GM23338 (cell line): ENCODE measurements around the gene SYT7. TPM values are rescaled to one million over a fixed set of nuclear protein-coding genes. Genes with fewer than 3 reads are reported as not detected.

Source experiments
- microRNA counts: library from miRNA; unstranded; fragments of <30 nt; microRNA quantifications from one replicate; lab custom pipeline; 2017
- microRNA-seq: library from miRNA; unstranded; fragments of <30 nt; microRNA quantifications from one replicate; pipeline ENCODE4, GENCODE V29; 2017
- polyA plus RNA-seq: library from polyadenylated mRNA; unstranded; fragments of >200 nt; fragmentation: Nextera tagmentation; extraction: Ambion mirVana; gene quantifications from 2 replicates; pipeline ENCODE4 v1.2.1, GENCODE V29; 2016
- small RNA-seq: library from RNA; depleted of rRNA; stranded (forward); fragments of <200 nt; gene quantifications from one replicate; pipeline ENCODE3, GENCODE V24; 2014; ENCODE audit warnings: low replicate concordance
- total RNA-seq: library from RNA; depleted of rRNA; stranded (reverse); fragments of >200 nt; shearing (Covaris generic); gene quantifications from 2 replicates; pipeline ENCODE4 v1.2.3, GENCODE V29; 2014; rRNA removed

Gene SYT7
- total and polyA plus RNA-seq, 2 experiments from 2014 or later = 1.6 to 10.3 TPM

MicroRNA genes within 50 kb of the gene (microRNA counts, 767-probe panel; counts per million panel counts)
- microRNA hsa-miR-4488 (lab: Ali Mortazavi, UCI) = 3,097 counts per million, percentile 8 among the panel's probes with 10 or more counts

Small RNA genes within 50 kb of the gene (microRNA-seq; reads per million reads assigned to microRNA genes)
- not detected for gene MIR4488

Small RNA genes within 50 kb of the gene (small RNA-seq; reads per million reads assigned to genes)
- gene MIR4488 = not detected

Other genes starting within 250 kb of the SYT7 start
- gene DDB1, start 248.0 kb downstream of the SYT7 start, total RNA-seq = 282 and 292 TPM in 2 replicates
- gene DDB1, start 248.0 kb downstream of the SYT7 start, polyA plus RNA-seq = 102 and 109 TPM in 2 replicates
- gene TKFC, start 247.8 kb downstream of the SYT7 start, total RNA-seq = 27.0 and 46.9 TPM in 2 replicates
- gene TKFC, start 247.8 kb downstream of the SYT7 start, polyA plus RNA-seq = 21.1 and 21.7 TPM in 2 replicates
- gene CYB561A3, start 219.2 kb downstream of the SYT7 start, total RNA-seq = 20.9 and 30.8 TPM in 2 replicates
- gene CYB561A3, start 219.2 kb downstream of the SYT7 start, polyA plus RNA-seq = 7.8 and 9.8 TPM in 2 replicates
- gene TMEM138, start 218.7 kb downstream of the SYT7 start, total RNA-seq = 26.9 and 30.2 TPM in 2 replicates
- gene TMEM138, start 218.7 kb downstream of the SYT7 start, polyA plus RNA-seq = 32.1 and 37.0 TPM in 2 replicates
- gene TMEM216, start 188.5 kb downstream of the SYT7 start, total RNA-seq = 23.4 and 28.8 TPM in 2 replicates
- 23.5 and 26.1 TPM in 2 replicates for gene TMEM216, start 188.5 kb downstream of the SYT7 start, polyA plus RNA-seq
- gene CPSF7, start 151.1 kb downstream of the SYT7 start, total RNA-seq = 60.6 and 72.0 TPM in 2 replicates
- 27.4 and 30.6 TPM in 2 replicates for gene CPSF7, start 151.1 kb downstream of the SYT7 start, polyA plus RNA-seq
- 37.6 and 57.0 TPM in 2 replicates for gene SDHAF2, start 151.0 kb downstream of the SYT7 start, total RNA-seq
- 53.8 and 55.0 TPM in 2 replicates for gene SDHAF2, start 151.0 kb downstream of the SYT7 start, polyA plus RNA-seq
- 0.08 and 1.6 TPM in 2 replicates for gene LRRC10B, start 72.3 kb downstream of the SYT7 start, total RNA-seq
- 0.35 and 0.47 TPM in 2 replicates for gene LRRC10B, start 72.3 kb downstream of the SYT7 start, polyA plus RNA-seq
- 1.3 and 2.5 TPM in 2 replicates for gene DAGLA, start 99.3 kb upstream of the SYT7 start, total RNA-seq
- 0.52 and 0.55 TPM in 2 replicates for gene DAGLA, start 99.3 kb upstream of the SYT7 start, polyA plus RNA-seq
- 5.0 and 5.5 TPM in 2 replicates for gene MYRF, start 171.6 kb upstream of the SYT7 start, total RNA-seq
- 1.9 and 2.2 TPM in 2 replicates for gene MYRF, start 171.6 kb upstream of the SYT7 start, polyA plus RNA-seq
- 71.3 and 73.3 TPM in 2 replicates for gene TMEM258, start 211.5 kb upstream of the SYT7 start, total RNA-seq
- gene TMEM258, start 211.5 kb upstream of the SYT7 start, polyA plus RNA-seq = 519 and 553 TPM in 2 replicates
- gene FEN1, start 211.8 kb upstream of the SYT7 start, total RNA-seq = 89.0 and 96.3 TPM in 2 replicates
- gene FEN1, start 211.8 kb upstream of the SYT7 start, polyA plus RNA-seq = 78.8 and 85.1 TPM in 2 replicates
- 103 and 119 TPM in 2 replicates for gene FADS1, start 235.9 kb upstream of the SYT7 start, total RNA-seq
- gene FADS1, start 235.9 kb upstream of the SYT7 start, polyA plus RNA-seq = 67.6 and 74.9 TPM in 2 replicates
- gene FADS2, start 247.2 kb upstream of the SYT7 start, total RNA-seq = 354 and 392 TPM in 2 replicates
- gene FADS2, start 247.2 kb upstream of the SYT7 start, polyA plus RNA-seq = 124 and 126 TPM in 2 replicates